GM18498 (cell line): ENCODE results near the gene BRSK1.

Experiments used
- ATAC-seq: cut with Tn5 transposase; IDR thresholded peaks from one replicate; pipeline ENCODE4 v1.9.1; 2021; ENCODE audit warnings: mild to moderate bottlenecking, moderate library complexity; ENCODE audit not compliant: unreplicated experiment

The BRSK1 gene

DNA sequence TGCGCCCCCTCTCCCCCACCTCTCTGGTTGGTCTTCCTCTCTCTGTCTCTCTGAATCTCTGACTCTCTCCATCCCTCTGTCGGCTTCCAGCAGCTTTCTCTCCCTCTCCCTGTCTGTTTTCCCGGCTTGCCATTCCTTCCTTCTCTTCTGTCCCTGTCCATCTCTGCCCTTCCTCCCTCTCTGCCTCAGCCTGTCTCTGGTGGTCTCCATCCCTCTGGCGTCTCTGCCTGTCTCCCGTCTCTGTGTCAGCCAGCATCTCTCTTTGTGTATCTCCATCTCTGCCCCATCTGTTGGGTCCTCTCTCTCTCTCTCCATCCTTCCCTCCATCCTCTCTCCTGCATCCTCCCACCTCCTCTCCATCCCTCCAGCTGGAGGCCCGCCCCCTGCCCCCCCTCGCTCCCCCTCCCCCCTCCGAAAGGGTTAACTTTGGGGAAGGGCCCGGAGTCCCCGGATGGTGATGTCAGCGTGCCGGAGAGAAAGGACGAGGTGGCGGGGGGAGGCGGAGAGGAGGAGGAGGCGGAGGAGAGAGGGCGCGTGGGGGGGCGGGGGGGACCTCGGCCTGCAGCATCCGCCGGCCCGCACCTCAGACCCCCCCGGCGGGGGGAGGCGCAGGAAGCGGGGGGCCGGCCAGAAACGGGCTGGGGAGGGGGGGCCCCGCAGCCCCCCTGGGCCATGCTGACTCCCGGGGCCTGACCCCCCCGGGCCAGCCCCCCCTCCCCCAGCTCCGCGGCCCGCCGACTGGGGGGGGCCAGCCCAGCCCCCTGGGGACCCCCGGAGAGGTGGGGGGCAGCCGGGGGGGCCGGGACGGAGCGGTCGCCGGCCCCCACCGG, at the start of gene BRSK1:
TSS of gene BRSK1 (plus strand) at position 450 of the 830 bp plus-strand sequence. CDS start 446 bp downstream, outside the sequence.
- ATAC-seq: no peak

DNA sequence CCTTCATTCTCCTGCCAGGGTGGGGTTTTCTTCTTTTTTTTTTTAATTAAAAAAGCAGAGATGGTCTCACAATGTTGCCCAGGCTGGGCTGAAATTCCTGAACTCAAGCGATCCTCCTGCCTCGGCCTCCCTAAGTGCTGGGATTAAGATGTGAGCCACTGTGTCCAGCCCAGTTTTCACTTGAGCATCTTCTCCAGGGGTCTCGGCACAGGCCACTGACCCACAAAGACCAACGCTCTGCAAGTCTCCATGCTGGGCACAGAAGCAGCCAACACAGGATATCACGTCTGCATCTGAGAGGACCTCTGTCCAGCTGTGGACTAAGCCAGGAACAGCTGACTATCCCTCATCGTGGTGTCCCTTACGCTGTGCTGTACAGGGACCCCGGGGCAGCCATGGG, 45.8 kb upstream of the BRSK1 start:
- no peak for ATAC-seq

DNA sequence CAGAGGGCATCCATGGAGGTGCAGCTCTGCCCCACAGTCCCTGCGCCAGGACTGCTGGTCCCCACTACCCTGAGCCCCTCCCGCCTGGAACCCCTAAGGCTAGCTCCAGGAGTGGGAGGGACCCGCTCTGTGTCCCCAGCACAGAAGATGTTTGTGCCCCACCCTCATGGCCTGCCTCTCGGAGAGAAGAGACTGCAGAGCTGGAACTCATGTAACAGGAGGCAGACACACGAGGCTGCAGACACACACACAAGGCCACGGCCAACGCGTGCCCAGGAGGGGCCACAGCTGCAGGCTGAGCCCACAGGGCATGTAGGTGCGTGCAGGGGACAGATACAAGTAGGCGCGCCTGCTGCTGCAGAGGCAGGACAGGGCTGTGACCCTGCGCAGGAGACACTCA, 44.8 kb upstream of the BRSK1 start:
- no peak for ATAC-seq

DNA sequence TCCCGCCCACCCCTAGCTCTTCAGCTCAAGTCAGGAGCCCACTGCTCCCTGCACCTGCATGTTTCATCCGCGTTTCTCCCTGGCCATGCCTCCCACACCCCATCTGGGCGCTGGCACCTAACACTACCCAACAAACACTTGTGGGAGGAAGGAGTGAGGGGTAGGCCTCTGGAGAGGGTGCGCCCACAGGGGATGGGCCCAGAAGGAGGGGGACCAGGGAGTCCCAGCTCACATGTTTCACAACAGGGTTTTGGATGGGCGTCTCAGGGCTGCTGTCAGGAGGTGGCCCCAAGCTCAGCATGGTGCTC, 43.1 kb upstream of the BRSK1 start:
- ATAC-seq: no peak

DNA sequence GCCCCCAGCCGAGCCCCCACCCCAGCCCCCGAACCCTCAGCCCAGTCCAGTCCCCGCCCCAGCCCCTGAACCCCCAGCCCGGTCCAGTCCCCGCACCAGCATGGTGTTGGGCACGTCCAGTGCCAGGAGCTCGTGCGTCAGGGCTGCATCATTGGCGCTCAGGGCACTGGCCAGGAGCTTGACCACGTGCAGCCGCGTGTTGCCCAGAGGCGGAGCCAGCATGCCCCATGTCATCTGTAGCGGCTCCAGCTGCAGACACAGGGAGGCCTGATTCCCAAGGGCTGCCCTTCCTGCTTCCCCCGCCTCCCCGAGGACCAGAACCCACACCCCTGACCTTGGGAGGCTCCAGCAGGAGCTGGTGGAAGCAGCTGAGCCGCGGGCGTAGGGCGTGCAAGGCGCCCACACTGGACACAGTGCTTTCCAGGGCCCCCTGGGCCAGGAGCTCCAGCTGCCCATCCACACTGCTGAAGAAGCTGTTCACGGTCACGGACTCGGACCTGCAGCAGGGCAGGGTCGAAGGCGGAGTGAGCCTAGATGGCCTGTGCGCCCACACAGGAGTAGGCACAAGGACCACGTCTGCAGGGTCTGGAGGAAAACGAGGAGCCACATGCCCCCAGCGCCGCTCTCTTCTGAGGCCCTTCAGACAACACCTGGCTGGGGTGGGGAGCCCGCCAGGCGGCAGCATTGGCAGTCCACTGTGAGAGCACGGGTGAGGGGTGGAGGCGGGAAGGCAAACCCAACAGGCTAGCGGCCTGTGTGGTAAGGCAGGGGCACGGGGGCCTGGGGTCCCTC, 42.5 kb upstream of the BRSK1 start:
- no peak for ATAC-seq

DNA sequence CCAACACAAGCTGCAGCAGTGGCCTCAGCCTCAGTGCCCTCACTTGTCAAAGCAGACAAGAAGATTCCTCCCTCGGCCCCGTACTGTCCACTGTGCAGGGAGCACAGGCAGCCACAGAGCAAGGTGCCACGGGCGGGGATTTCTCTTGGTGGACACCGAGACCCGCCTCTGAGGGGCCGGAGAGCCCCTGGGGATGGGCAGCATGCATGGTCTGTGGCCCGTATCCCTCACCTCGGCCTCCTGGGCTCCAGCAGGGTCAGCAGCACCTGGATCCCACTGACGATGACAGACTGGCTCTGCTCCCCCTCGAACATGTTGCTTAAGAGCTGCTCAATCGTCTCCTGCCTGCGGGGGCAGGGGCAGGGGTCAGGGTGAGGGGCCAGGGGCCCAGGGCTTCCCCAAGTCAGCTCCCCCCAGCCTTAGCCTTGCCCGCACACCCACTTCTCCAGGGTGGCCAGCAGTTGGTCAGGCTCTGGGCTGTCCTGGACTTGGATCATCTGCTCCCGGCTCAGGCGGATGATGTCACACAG, 41.8 kb upstream of the BRSK1 start:
- no peak for ATAC-seq

DNA sequence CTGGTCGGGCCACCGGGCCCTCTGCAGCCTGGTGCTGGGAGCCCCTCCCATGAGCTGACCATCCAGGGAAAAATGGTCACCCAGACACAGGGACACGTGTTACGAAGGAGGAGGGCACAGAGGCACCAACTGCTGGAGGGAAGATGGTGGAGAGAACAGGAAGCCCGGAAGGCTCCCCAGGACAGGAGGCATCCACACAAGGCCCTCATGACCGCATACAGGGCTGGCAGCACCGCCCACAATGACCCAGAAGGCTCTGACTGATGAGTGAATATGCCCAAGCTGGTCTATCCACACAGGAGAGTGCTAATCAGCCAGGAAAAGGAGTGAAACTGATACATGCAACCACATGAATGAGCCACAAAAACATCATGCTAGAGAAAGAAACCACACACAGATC, 41.3 kb upstream of the BRSK1 start:
- no peak for ATAC-seq

DNA sequence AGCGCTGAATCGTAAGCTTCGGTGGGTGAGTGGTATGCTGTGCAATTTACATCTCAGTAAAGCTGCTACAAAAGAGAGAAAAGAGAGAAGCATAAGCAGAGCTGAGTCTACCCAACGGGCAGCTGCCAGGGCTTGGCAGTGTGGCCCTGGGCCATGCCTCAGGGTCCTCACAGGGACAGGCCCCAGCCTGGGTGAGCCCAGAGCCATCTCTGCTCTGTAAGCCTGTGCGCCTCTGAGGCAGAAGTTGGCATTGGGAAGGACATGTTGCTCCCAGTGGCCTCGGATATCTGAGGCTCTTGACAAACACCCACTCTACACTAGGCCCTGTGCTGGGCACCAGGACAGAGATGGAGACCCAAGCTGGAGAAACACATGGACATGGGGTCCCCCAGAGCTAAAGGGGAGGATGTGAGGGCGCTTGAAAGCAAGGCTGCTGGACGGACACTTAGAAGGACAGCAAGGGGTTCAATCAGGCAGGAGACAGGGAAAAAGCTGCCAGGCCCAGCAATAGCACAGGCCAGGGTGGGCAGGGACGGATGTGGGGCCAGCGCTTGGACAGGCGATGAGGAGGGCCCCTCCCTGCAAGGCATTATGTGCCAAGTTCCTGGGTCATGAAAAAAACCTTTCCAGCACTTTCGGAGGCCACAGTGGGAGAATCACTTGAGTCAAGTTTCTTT, 39.7 kb upstream of the BRSK1 start:
- no peak for ATAC-seq

DNA sequence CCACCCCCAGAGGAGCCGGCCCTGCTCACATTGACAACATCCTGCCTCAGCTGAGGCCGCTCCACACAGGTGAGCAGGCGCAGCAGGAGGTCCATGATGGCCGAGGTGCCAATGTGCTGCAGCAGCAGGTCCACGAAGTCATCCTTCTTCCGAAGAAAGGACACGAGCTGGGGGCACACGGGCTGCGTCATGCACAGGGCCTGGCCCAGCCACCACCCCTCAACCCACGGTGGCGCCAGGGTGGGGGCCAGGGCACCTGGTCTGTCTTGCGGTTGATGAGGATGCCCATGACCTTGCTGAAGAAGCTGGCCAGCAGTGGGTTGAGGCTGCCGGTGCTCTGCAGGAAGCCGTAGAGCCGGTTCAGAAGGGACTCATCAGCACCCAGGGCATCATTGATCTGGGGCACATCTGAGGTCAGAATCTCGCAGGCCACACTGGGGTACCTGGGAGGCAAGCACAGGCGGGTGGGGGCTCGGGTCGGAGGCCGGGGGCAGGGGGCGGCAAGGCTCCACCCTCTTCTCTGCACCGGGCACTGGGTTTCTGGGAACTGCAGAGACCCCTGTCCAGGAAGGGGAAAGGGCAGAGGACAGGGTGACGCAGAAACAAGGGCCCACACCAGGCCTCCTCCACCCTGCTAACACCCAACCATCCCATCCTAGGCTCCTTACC, 38.4 kb upstream of the BRSK1 start:
- no peak for ATAC-seq

DNA sequence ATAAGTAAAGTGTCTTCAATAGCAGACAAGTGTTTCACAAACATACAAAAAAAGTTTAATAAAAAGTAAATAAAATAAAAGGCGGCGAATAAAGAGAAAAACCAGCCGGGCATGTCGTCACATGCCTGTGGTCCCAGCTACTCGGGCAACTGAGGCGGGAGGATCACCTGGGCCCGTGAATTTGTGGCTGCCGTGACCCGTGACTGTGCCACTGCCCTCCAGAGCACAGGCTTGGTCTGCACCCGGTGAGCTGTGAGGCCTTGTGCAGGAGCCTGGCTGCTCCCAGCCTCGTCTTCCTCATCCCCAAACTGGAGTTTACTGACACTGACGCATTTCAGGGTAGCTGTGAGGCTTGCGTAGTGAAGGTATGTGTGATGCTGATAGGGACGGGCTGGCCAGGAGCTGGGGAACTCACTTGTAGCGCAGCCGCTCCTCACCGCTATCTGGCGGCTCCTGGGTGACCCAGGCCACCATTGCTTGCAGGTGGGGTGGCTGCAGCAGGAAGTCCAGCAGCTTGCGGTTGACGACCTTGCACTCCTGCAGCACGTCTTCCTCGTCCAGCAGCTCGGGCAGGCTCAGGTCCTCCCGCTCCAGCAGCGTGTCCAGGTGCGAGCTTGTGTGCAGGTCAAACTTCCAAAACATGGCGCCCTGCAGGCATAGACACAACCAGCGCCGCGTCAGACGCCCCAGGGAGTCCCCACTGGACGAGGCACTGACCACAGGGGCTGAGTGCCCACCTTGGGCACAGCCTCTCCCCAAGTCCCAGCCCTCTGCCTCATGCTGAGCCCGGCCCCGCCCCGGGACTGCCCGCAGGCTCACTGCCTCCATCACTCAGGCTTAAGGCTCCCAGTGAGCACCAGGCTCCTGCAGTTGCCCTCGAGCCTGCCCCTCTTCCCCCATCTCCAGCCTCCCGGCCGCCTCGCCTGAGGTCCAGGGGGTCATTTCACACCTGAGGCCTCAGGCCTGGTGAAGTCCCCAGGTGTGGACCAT, 37.0 kb upstream of the BRSK1 start:
- no peak for ATAC-seq

DNA sequence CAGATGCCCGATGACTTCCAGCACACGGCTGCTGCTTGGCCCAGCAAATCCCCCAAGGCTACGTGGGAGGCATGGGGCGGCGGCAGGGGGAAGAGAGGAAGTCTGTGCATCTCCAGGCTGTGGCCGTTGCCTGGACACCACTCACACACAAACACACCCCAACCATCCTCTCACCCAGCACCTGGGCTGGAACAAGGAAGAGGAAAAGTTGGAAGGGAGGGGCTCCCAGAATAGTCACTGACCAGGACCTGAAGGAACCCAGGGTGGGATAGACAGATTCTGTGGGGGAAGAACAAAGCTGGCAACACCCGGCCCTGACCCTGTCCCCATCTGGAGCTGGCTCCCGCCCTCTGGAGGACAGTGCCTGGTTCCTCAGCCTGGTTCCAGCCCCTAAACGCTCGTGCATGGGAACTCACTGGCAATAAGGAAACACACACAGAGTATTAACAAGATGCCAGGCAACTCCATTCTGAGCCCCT, 36.1 kb upstream of the BRSK1 start:
- ATAC-seq: no peak

DNA sequence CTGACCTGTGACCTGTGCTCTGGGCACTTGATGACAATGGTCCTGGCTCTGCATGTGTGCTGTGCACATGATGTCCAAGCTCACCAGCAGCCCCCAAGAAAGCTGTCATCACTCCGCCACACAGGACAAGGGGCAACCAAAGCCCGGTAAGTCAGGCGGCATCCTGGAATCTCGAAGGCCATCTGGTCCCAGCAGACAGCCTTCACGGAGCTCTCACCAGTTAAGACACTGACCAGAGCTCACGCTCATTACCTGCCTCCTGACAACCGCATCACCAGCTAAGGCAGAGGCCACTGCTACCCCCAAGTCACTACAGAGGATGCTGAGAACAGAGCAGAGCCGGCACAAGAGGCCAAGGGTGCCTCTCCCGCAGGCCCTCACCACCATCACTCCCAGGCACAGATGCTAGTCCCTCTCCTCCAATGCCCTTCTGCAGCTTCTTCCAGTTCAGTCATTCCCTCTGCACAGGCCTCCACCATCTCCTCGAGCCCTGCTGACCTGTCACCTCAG, 35.6 kb upstream of the BRSK1 start:
- ATAC-seq: no peak

DNA sequence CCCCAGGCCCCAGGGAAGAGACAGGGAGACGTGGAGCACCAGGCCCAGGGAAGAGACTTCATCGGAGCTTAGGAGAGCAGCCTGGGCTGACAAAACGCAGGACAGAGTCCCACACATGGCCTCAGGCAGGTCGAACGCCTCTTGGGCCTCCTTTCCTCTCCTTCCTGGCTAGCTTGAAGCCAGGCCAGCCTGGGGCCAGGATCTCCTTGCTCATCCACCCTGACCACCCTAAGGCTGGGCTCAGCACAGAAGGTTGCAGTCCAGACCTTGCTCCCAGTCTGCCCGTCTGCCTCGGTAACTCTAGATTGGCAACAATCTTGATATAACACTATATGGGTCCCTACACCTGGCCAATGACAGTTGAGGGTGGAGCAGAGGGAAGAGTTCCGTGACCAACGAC, 35.1 kb upstream of the BRSK1 start:
- no peak for ATAC-seq

DNA sequence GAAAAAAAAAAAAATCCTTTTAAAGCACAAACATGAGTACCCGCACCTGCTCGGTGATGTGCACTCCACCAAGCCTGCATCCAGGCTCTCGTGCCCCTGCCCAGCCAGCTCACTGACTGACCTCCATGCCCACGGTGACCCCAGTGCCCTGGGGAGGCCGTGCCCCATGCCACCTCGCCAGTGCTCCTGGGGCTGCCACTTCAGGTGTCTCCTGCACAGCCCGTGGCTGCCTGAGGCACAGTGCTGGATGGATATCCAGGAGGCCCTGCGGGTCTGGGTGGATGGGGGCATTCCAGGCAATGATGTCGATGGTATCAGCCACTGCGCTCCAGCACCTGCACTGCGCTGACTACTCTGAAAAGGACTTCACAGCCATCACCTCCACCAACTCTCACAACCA, 34.0 kb upstream of the BRSK1 start:
- ATAC-seq: no peak

DNA sequence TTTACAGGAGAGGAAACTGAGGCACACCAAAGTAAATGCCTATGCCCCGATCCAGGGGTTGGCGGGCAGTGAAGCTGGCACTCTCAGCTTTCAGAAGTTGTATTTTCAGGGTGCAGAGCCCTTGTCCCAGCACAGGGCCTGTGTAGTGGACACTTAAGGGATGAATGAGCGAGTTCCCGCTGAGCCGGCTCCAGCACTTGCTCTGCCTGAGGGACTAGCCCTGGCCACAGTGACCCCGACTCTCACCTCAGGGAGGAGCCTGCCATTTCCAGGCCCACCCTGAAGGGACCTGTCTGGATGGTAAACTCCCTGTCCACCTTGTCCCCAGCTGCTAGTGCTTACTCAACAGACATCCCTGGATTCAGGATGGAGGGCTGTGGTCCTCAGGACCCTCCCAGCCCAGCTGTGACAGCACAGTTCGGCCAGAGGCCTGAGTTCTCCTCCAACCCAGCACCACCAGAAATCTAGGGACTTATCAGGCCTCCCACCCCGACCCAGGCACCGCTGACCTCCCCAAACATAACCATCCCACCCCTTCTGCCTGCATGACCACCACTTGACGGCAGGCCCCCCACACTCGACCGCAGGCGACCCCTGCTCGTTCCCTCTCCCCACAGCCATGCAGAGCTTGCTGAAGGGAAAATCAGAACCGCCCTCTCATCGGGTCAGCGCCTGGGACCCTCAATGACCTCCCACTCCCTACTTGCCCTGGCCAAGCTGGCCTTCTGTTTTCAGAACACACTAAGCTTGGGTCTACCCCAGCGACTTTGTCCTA, 33.3 kb upstream of the BRSK1 start:
- no peak for ATAC-seq

DNA sequence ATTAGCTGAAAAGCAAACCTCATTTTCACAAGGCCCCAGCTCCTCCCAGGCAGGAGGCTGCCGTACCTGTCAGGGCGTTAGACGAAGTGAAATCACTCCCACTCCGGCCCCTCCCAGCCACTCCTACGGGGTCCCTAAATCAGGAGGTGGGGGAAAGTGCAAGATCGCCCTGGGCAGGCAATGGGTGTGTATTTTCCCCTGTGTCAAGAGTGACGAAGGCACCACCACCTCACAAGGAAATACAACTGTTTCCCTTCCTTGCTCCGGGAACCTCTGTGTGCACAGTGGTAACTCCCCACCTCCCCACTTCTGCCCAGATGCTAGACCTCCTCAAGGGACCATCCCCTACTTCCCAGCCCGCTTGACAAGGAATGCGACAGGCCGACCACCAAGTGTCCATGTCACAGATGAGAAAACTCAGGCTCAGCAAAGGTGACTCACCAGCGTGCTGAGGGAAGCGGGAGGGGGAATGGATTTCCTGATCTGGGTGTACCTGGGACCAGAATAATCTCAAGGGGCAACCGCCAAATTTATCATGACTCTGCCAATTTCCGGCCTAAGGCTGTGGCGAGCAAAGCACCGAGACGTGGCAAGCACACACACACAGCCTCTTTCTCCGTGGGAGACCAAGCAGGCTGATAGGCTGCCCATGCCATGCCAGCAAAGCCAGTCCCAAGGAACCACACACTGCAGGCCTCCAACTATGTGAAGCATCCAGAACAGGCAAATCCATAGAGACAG, 32.3 kb upstream of the BRSK1 start:
- ATAC-seq: no peak

DNA sequence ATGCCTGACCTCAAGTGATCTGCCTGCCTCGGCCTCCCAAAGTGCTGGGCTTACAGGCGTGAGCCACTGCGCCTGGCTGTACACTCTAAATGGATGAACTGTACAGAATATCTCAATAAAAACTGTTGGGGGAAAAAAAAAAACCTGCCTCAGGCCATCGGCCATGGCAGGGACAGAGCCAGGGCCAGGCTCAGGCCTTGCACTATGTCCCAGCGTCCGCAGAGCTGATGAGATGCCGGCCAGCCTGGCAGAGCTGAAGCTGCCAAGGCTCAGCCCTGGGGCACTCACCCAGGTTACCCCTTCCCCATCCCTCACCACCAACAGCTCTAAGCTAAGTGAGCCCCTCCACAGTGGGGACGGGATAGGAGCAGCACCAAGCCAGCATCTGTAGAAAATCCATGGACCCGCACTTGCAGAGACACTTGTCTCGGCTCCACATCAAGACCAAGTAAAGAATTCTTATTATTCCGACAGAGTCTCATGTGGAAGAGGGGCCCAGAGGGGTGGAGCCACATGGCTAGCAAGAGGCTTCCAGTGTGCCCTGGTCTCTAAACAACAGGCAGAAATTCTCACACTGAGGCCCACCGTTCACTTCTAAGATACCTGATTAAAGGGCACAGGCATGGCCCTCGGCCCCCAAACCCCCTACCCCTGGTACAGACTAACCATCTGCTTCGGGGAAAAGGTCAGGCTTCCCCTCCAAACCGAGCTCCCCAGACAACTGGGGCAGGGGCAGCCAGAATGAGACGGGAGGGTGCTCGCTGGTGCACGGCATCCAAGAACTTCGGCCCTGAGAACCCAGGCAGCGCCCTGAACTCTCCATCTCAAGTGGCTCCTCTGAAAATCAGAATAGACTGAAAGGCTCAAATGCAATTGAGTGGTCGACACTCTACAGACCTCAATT, 30.8 kb upstream of the BRSK1 start:
- no peak for ATAC-seq
